SU-DHL-6 (cell line): Measurements from ENCODE around the gene EFNA5.

Source experiments
- H2AFZ ChIP-seq: fragments of 200-600 bp; sonication (generic); 2 replicates; pipeline ENCODE4 v1.6.1; 2014; ENCODE audit warnings: low read depth, mild to moderate bottlenecking, moderate library complexity, mixed read lengths, antibody characterized with exemption, low read length; ENCODE audit not compliant: severe bottlenecking
- H3F3A ChIP-seq: fragments of 200-600 bp; shearing (Covaris generic); 2 replicates; pipeline ENCODE4 v1.6.0; 2016; ENCODE audit warnings: antibody characterized with exemption, mild to moderate bottlenecking; ENCODE audit not compliant: insufficient read depth
- H3K27ac ChIP-seq: fragments of 200-600 bp; sonication (generic); 2 replicates; pipeline ENCODE4 v1.5.1; 2016; ENCODE audit warnings: low read depth, mild to moderate bottlenecking, low read length, moderate library complexity, mixed read lengths
- H3K27me3 ChIP-seq: fragments of 200-600 bp; sonication (generic), shearing (Covaris generic); 2 replicates; pipeline ENCODE4 v1.6.0; 2014; ENCODE audit warnings: mild to moderate bottlenecking, low read length
- H3K36me3 ChIP-seq: fragments of 200-600 bp; sonication (generic); 2 replicates; pipeline ENCODE4 v1.6.1; 2014; ENCODE audit warnings: mild to moderate bottlenecking, low read length, mixed read lengths
- H3K4me2 ChIP-seq: fragments of 300-600, 200-600 bp; shearing (Covaris generic), sonication (generic); 2 replicates; pipeline ENCODE4 v1.6.0; 2014; ENCODE audit warnings: low read length, low read depth, mild to moderate bottlenecking; ENCODE audit not compliant: poor library complexity, severe bottlenecking
- H3K4me3 ChIP-seq: fragments of 200-600 bp; sonication (generic); 2 replicates; pipeline ENCODE4 v1.5.1; 2014; ENCODE audit warnings: antibody characterized with exemption, low read length, mild to moderate bottlenecking, mixed read lengths; ENCODE audit not compliant: insufficient read depth, poor library complexity, severe bottlenecking
- H3K79me2 ChIP-seq: fragments of 200-600 bp; sonication (generic); 2 replicates; pipeline ENCODE4 v1.6.1; 2014; ENCODE audit warnings: mild to moderate bottlenecking, low read length, moderate library complexity; ENCODE audit not compliant: insufficient read depth
- H3K9ac ChIP-seq: fragments of 200-600 bp; sonication (generic); 2 replicates; pipeline ENCODE4 v1.7.0; 2014; ENCODE audit warnings: mild to moderate bottlenecking, low read length
- H3K9me2 ChIP-seq: fragments of 200-600 bp; sonication (generic); replicated peaks from 2 replicates; pipeline ENCODE4 v1.6.1; 2014; ENCODE audit warnings: low read length; ENCODE audit not compliant: insufficient read depth
- H3K9me3 ChIP-seq: fragments of 200-600 bp; sonication (generic); 2 replicates; pipeline ENCODE4 v1.6.1; 2014; ENCODE audit warnings: low read length, mixed read lengths; ENCODE audit not compliant: insufficient read depth
- H4K20me1 ChIP-seq: fragments of 200-600 bp; sonication (generic); 2 replicates; pipeline ENCODE4 v1.6.1; 2014; ENCODE audit warnings: low read depth, mild to moderate bottlenecking, antibody characterized with exemption, low read length, moderate library complexity, mixed read lengths
- CTCF ChIP-seq: fragments of 200-600 bp; sonication (generic); IDR thresholded peaks from one replicate; pipeline ENCODE4 v1.5.1; 2017; ENCODE audit warnings: antibody characterized with exemption, mild to moderate bottlenecking, low read length, moderate library complexity; ENCODE audit not compliant: insufficient read depth, poor library complexity, severe bottlenecking
- EZH2phosphoT487 ChIP-seq: fragments of 200-600 bp; sonication (generic), shearing (Covaris generic); conservative IDR thresholded peaks from 2 replicates; pipeline ENCODE4 v1.6.1; 2018; ENCODE audit warnings: mild to moderate bottlenecking, antibody characterized with exemption, low read length, moderate library complexity, mixed read lengths

EFNA5 gene

GRCh38 chr5:107340631-107341030, 330.1 kb downstream of the EFNA5 start:
- TF ChIP-seq CTCF (no peak), EZH2phosphoT487 (no peak)
- H2AFZ ChIP-seq = no peak overlapping the region
- no peaks in the 10 kb centered on the region for H3K27me3 ChIP-seq
- H3K9ac ChIP-seq = no peak overlapping the region
- H3K4me3 ChIP-seq = no peak overlapping the region
- peaks cover 5% of the 10 kb centered on the region; the same call in 1 of the 2 replicates for H3K9me3 ChIP-seq
- no peaks in the 10 kb centered on the region for H3K79me2 ChIP-seq
- no peaks in the 10 kb centered on the region for H3K9me2 ChIP-seq
- no peaks in the 10 kb centered on the region for H4K20me1 ChIP-seq
- no peak overlapping the region for H3K27ac ChIP-seq
- H3K36me3 ChIP-seq = no peaks in the 10 kb centered on the region; the same call in 1 of the 2 replicates
- no peaks in the 10 kb centered on the region for H3F3A ChIP-seq
- no peak overlapping the region for H3K4me2 ChIP-seq

GRCh38 chr5:107338335-107338734, 332.4 kb downstream of the EFNA5 start:
- Histone ChIP-seq H3K36me3 (no peaks in the 10 kb centered on the region), H3F3A (no peaks in the 10 kb centered on the region), H3K27me3 (no peaks in the 10 kb centered on the region), H3K9ac (no peak overlapping the region), H3K9me2 (no peaks in the 10 kb centered on the region), H3K4me2 (no peak overlapping the region), H3K79me2 (no peaks in the 10 kb centered on the region), H3K9me3 (no peaks in the 10 kb centered on the region), H2AFZ (no peak overlapping the region), H3K4me3 (no peak overlapping the region), H3K27ac (no peak overlapping the region), H4K20me1 (no peaks in the 10 kb centered on the region)
- TF ChIP-seq EZH2phosphoT487 (no peak), CTCF (no peak)

GRCh38 chr5:107337281-107337680, 333.5 kb downstream of the EFNA5 start:
- H3K9me3 ChIP-seq = no peaks in the 10 kb centered on the region
- no peaks in the 10 kb centered on the region for H4K20me1 ChIP-seq
- no peak overlapping the region for H2AFZ ChIP-seq
- no peak overlapping the region for H3K4me3 ChIP-seq
- no peak overlapping the region for H3K9ac ChIP-seq
- no peaks in the 10 kb centered on the region for H3K9me2 ChIP-seq
- H3K27me3 ChIP-seq = no peaks in the 10 kb centered on the region
- H3K79me2 ChIP-seq = no peaks in the 10 kb centered on the region
- TF ChIP-seq CTCF = no peak
- no peak for TF ChIP-seq EZH2phosphoT487
- H3K36me3 ChIP-seq = no peaks in the 10 kb centered on the region
- H3F3A ChIP-seq = no peaks in the 10 kb centered on the region
- no peak overlapping the region for H3K27ac ChIP-seq
- H3K4me2 ChIP-seq = no peak overlapping the region
